AG10803 (cell line): Measurements from ENCODE around the gene CAV3.

Experiments used
- DNase-seq: peaks from one replicate; pipeline ENCODE4 v3.0.0; 2010; ENCODE audit warnings: low read depth
- H3K4me3 ChIP-seq: 2 replicates; pipeline ENCODE4 v1.5.1; 2011; ENCODE audit warnings: mild to moderate bottlenecking, low read length, control low read depth
- CTCF ChIP-seq: conservative IDR thresholded peaks from 2 replicates; pipeline ENCODE4 v1.5.1; 2011; ENCODE audit warnings: mild to moderate bottlenecking, low read length, control low read depth, inconsistent platforms

The CAV3 gene

GRCh38 chr3:8745619-8746370 is 12.2 kb downstream of the CAV3 start:
- no peak overlapping the region for H3K4me3 ChIP-seq
- no peak for TF ChIP-seq CTCF
- no peak for DNase-seq

- TF ChIP-seq CTCF = no peak
- H3K4me3 ChIP-seq = no peak overlapping the region
- DNase-seq = no peak
Measured at GRCh38 chr3:8746780-8747345, 13.3 kb downstream of the CAV3 start.

- no peak overlapping the region for H3K4me3 ChIP-seq
- no peak for TF ChIP-seq CTCF
- no peak for DNase-seq
Measured at GRCh38 chr3:8749316-8749715, 15.7 kb downstream of the CAV3 start.

- H3K4me3 ChIP-seq = no peak overlapping the region
- DNase-seq = no peak
- no peak for TF ChIP-seq CTCF
Measured at GRCh38 chr3:8752832-8753231, 19.2 kb downstream of the CAV3 start.

GRCh38 chr3:8755097-8755496 is 21.5 kb downstream of the CAV3 start:
- H3K4me3 ChIP-seq = no peak overlapping the region
- no peak for TF ChIP-seq CTCF
- DNase-seq = no peak

- no peak for DNase-seq
- peak; percentile 52 for TF ChIP-seq CTCF
- no peak overlapping the region for H3K4me3 ChIP-seq
Measured at GRCh38 chr3:8755564-8756237, 22.1 kb downstream of the CAV3 start.

GRCh38 chr3:8756671-8757070 is 23.1 kb downstream of the CAV3 start:
- no peak overlapping the region for H3K4me3 ChIP-seq
- no peak for DNase-seq
- no peak for TF ChIP-seq CTCF
